DMS79 (cell line): ENCODE results near the gene TOM1.

Experiments used
- DNase-seq: peaks from one replicate; lab custom pipeline; 2025; lab: John Stamatoyannopoulos, UW

The TOM1 gene

DNA sequence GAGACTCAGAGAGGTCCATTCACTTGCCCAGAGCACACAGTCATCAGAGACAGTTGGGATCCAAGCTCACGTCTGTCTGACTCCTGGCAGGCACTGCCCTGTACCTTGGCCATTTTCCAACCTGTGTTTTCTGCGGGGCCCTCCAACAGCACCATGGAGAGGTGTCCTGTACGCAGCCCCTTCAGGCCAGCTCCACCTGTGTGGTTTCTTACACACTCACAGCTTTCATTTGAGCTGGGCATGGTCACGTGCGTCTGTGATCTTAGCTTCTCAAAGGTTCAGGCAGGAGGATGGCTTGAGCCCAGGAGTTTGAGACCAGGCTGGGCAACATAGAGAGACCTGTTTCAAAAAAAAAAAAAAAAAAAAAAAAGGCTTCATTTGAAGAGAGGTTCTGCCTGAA, 24.4 kb downstream of the TOM1 start:
- no peak for DNase-seq

DNA sequence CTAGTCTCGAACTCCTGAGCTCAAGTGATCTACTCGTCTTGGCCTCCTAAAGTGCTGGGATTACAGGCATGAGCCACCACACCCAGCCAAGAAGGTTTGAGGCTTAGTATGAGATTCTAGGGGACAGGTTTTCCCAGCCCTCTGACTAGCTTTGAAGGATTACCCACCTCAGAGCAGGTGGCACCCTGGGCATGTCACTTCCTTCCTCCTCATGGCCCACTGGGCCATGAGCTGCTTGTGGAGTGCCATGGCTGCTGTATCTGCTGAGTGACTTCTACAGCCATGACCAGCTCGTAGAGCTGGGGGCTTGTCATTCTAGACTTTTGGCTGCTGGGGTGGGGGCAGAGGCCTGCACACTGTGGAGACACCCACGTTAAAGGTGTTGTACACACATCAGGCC, 25.1 kb downstream of the TOM1 start:
- no peak for DNase-seq

DNA sequence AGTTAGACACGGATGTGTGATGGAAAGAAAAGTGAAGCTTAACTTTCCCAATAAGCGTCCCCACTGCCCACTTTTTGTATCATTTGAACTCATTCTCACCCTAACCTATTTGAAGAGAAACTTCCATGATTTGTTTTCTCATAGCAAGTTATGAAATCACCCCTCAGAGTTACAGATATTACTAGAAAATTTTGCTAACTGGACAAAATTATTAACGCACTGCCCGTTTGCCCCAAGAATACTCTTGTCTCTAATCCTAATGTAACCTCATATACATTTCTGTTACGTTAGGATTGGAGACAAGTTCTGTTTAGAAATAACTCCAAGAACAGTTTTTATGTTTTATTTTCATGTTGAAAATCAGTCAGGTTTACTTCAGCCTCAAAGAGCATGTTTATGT, 25.5 kb downstream of the TOM1 start:
- no peak for DNase-seq

- no peak for DNase-seq
Measured at GRCh38 chr22:35326854-35327562, 27.3 kb downstream of the TOM1 start.

- DNase-seq, result no peak
Measured at GRCh38 chr22:35327690-35328471, 28.2 kb downstream of the TOM1 start.

DNA sequence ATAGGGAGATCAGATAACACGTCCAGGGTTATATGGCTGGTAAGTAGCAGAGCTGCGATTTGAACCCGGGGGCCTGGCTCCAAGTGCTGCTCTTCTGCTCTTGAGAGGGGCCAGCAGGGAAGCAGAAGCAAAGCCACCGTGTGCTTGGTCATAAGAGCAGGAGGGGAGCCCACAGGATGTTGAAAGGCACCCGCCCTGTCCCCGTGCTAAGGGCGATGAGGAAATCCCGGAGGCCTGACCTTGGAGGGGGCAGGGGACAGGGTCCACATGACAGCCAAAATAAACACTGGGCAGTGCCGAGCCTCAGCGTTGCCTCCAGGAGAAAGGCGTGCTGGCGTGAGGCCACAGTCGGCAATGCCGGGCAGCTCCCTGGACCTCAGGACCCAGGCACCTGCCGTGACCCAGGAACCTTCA, 28.8 kb downstream of the TOM1 start:
- no peak for DNase-seq

DNA sequence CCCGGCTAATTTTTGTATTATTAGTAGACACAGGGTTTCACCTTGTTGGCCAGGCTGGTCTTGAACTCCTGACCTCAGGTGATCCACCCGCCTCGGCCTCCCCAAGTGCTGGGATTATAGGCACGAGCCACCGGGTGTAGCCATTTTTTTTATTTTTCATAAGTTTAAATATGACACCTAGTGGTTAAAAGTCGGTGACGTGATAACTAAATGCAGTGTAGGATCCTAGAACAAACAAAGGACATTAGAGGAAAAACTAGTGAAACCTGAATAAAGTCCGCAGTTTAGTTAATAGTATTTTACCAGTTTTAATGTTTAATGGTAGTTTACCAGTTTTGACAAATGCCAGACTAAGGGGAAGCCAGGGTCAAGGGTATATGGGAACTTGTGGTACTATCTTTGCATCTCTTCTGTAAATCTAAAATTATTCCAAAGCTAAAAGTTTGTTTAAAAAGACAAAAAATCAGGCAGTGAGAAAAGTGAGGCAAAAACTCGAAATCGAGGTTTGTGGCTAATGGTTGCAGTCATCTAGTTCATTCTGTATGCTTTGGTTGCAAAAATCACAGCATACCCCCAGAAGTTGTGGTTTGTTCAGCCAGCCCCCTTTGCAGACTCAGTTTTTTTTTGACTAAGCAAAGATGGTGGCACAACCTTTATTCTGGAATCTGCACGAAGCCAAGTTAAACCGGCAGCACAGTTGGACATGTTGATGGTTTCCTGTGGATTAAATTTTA, 29.6 kb downstream of the TOM1 start:
- no peak for DNase-seq

DNA sequence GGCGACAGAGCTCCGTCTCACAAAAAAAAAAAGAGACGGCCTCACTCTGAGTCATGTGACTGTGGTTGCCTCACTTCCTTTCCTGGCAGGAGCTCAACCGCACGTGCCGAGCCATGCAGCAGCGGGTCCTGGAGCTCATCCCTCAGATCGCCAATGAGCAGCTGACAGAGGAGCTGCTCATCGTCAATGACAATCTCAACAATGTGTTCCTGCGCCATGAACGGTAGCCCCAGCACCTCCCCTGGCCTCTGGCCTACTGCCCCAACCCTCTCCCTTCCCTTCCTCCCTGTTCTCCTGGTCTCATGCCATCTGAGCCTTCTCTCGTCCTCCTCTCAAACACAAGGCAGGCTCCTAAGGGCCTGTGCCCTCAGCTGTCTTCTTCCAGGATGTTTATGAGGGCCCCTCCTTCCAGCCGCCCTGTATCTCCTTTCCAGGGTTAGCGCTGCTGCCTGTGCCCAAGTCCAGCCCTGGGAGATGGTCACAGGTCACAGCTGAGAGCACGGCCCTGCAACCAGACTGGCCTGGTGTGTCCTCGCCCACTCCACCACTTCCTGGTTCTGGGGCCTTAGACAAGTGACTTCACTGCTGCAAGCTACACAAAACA, 30.7 kb downstream of the TOM1 start:
- DNase-seq, result no peak

DNA sequence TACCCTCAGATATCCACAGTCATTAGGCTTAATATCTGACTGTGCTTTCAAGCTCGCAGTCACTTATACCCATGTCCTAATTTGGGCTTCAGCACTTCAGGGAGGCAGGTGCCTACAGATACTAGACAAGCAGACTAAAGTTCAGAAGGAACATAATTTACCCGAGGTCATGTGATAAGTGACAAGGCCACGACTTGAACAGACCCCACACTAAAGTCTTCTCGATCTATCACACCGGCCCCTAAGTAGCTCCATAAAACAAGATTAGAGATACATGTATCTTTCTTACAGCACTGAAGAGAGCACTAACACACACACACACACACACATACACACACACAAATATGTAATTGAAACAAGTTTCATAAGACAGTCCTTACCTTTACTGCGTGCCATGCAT, 32.6 kb downstream of the TOM1 start:
- DNase-seq, result no peak

- DNase-seq, result no peak
Measured at GRCh38 chr22:35333220-35333619, 33.5 kb downstream of the TOM1 start.

- DNase-seq, result no peak
Measured at GRCh38 chr22:35334004-35334403, 34.3 kb downstream of the TOM1 start.

- DNase-seq, result no peak
Measured at GRCh38 chr22:35335468-35335867, 35.8 kb downstream of the TOM1 start.

GRCh38 chr22:35335936-35336781, 36.5 kb downstream of the TOM1 start:
- no peak for DNase-seq

GRCh38 chr22:35337932-35338331, 38.2 kb downstream of the TOM1 start:
- DNase-seq, result no peak

GRCh38 chr22:35341090-35341874, 41.6 kb downstream of the TOM1 start:
- no peak for DNase-seq

- no peak for DNase-seq
Measured at GRCh38 chr22:35342390-35342789, 42.7 kb downstream of the TOM1 start.

- DNase-seq, result no peak
Measured at GRCh38 chr22:35343664-35344550, 44.2 kb downstream of the TOM1 start.

DNA sequence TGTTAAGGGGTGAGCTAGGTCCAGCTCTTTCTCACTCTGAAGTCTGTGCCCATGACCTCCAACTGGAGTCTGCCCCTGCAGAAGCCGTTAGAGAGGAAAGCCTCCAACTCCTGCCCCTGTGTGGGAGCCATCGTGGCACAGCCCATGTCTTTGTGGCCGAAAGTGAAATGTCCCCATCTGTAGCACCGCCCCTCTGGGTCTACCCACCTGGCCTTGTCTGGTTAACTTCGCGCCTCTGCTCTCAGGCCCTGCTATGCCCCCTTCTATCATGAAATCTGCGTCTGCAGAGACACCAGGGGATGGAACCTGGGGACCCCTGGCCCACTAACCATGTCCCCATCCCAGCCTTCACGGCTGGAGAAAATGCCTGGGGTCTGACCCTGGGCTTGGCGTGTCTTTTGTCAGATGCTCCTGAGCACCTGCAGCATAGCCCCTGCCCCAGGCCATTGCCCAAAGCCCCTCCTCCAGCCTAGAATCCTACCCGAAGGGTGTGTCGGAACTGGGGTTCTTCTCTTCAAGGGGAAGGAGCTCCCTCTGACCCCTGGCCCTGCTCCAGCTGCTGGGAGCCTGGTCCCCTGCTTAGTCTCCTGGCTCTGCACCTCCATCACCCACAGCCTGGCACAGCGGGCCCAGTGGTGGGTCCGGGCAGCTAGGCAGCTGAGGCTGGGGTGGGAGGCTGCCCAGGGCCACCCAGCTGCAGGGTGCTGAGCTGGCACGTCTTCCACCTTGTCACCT, 45.4 kb downstream of the TOM1 start:
- no peak for DNase-seq
